Activated CD8-positive, alpha-beta T cell treated with anti-CD3 and anti-CD28 coated beads, Interleukin-2, amount 10 ng/mL, durations not matched to agents 7 days and 5 days (primary cell): ENCODE data around the gene TPK1. TPM values are rescaled to one million over a fixed set of nuclear protein-coding genes. Genes with fewer than 3 reads are reported as not detected.

Experiments
- ATAC-seq: fragments of 150-1000 bp; cut with Tn5 transposase; one replicate; pipeline ENCODE4 v1.10.0; 2021; ENCODE audit warnings: moderate library complexity
- CTCF ChIA-PET: fragments of 350-600 bp; sonication (Branson Sonifier 250); formaldehyde crosslinking; loops from one replicate; lab custom pipeline; 2021; ENCODE audit warnings: antibody characterized with exemption; lab: Charles Lee
- POLR2A ChIA-PET: fragments of 350-600 bp; sonication (Branson Sonifier 250); formaldehyde crosslinking; loops from one replicate; lab custom pipeline; 2021; ENCODE audit warnings: antibody characterized with exemption; lab: Charles Lee
- DNase-seq: peaks from one replicate; pipeline ENCODE4 v3.0.0-alpha.2; 2020
- H3K27ac Mint-ChIP-seq: one replicate; pipeline ENCODE4 v1.8.0; 2021; ENCODE audit warnings: mild to moderate bottlenecking, mixed read lengths
- H3K27me3 Mint-ChIP-seq: one replicate; pipeline ENCODE4 v1.8.0; 2021; ENCODE audit warnings: low read depth, mixed read lengths
- H3K36me3 Mint-ChIP-seq: one replicate; pipeline ENCODE4 v1.8.0; 2021; ENCODE audit warnings: low read depth, mixed read lengths
- H3K4me1 Mint-ChIP-seq: one replicate; pipeline ENCODE4 v1.8.0; 2021; ENCODE audit warnings: low read depth, mixed read lengths
- H3K4me3 Mint-ChIP-seq: one replicate; pipeline ENCODE4 v1.8.0; 2021; ENCODE audit warnings: mild to moderate bottlenecking, mixed read lengths
- H3K9me3 Mint-ChIP-seq: one replicate; pipeline ENCODE4 v1.8.0; 2022; ENCODE audit warnings: mixed read lengths; ENCODE audit not compliant: insufficient read depth
- total RNA-seq, 2 experiments: library from RNA; stranded (reverse); gene quantifications; one replicate each; pipeline ENCODE4 v1.2.3, GENCODE V29; 2021

TPK1 gene
- total RNA-seq, 2 experiments from 2014 or later: 10.2 to 10.7 TPM

GRCh38 chr7:144548556-144548955, 287.3 kb downstream of the TPK1 start:
- no peaks in the 10 kb centered on the region for H3K9me3 Mint-ChIP-seq
- CTCF ChIA-PET: no interaction called here
- H3K27me3 Mint-ChIP-seq: no peaks in the 10 kb centered on the region
- POLR2A ChIA-PET: no interaction called here
- H3K27ac Mint-ChIP-seq: no peak overlapping the region
- ATAC-seq (no peak), DNase-seq (no peak)
- H3K4me3 Mint-ChIP-seq: no peak overlapping the region
- no peaks in the 10 kb centered on the region for H3K4me1 Mint-ChIP-seq
- no peaks in the 10 kb centered on the region for H3K36me3 Mint-ChIP-seq

DNA sequence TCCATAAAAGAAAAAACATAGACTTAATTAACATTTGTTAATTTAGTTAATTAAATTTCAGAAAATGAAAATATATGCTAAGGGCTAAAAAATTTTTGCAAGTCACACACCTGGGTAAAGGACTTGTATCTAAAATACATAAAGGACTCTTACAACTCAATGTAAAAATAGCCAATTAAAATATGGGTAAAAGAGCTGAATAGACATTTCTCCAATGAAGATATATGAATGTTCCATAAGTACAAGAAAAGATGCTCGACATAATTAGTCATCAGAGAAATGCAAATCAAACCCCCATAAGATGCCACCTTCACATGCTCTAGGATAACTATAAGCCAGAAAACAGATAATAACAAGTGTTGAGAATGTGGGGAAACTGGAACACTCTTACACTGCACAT, 288.0 kb downstream of the TPK1 start:
- H3K9me3 Mint-ChIP-seq: no peaks in the 10 kb centered on the region
- H3K27me3 Mint-ChIP-seq: no peaks in the 10 kb centered on the region
- DNase-seq: no peak
- H3K27ac Mint-ChIP-seq: no peak overlapping the region
- CTCF ChIA-PET: no interaction called here
- POLR2A ChIA-PET: no interaction called here
- no peak for ATAC-seq
- no peaks in the 10 kb centered on the region for H3K4me1 Mint-ChIP-seq
- no peaks in the 10 kb centered on the region for H3K36me3 Mint-ChIP-seq
- no peak overlapping the region for H3K4me3 Mint-ChIP-seq

DNA sequence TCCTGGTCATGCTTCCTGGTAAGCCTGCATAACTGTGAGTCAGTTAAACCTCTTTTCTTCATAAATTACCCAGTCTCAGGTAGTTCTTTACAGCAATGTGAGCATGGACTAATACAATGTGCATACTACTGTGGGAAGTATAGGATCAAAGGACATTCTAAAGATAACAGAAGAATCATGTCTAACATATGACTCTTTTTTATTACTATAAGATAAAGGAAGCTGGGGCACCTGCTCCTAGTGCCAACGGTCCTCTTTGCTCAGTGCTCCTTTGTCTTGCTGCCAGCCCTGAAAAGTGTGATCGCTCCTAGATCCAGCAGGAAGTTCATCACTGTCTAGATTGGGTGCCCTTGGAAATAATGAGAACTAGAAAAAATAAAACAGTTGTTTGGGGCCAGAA, 289.1 kb downstream of the TPK1 start:
- ChIA-PET POLR2A (no interaction called here), CTCF (no interaction called here)
- H3K9me3 Mint-ChIP-seq: no peaks in the 10 kb centered on the region
- H3K4me3 Mint-ChIP-seq: no peak overlapping the region
- no peaks in the 10 kb centered on the region for H3K27me3 Mint-ChIP-seq
- H3K4me1 Mint-ChIP-seq: no peaks in the 10 kb centered on the region
- H3K36me3 Mint-ChIP-seq: no peaks in the 10 kb centered on the region
- no peak overlapping the region for H3K27ac Mint-ChIP-seq
- no peak for ATAC-seq
- DNase-seq: no peak

GRCh38 chr7:144545330-144545729, 290.5 kb downstream of the TPK1 start:
- Mint-ChIP-seq H3K4me3 (no peak overlapping the region), H3K27me3 (no peaks in the 10 kb centered on the region), H3K9me3 (no peaks in the 10 kb centered on the region), H3K36me3 (no peaks in the 10 kb centered on the region), H3K27ac (no peak overlapping the region), H3K4me1 (no peaks in the 10 kb centered on the region)
- no peak for DNase-seq
- POLR2A ChIA-PET: no interaction called here
- CTCF ChIA-PET: no interaction called here
- no peak for ATAC-seq

- ATAC-seq: no peak
- H3K4me3 Mint-ChIP-seq: no peak overlapping the region
- H3K27me3 Mint-ChIP-seq: no peaks in the 10 kb centered on the region
- no peak for DNase-seq
- no peak overlapping the region for H3K27ac Mint-ChIP-seq
- POLR2A ChIA-PET: no interaction called here
- H3K36me3 Mint-ChIP-seq: no peaks in the 10 kb centered on the region
- CTCF ChIA-PET: no interaction called here
- H3K9me3 Mint-ChIP-seq: peaks cover 7% of the 10 kb centered on the region
- H3K4me1 Mint-ChIP-seq: no peaks in the 10 kb centered on the region
Measured at GRCh38 chr7:144534655-144535395, 301.0 kb downstream of the TPK1 start.

- Mint-ChIP-seq H3K9me3 (peaks cover 7% of the 10 kb centered on the region), H3K36me3 (no peaks in the 10 kb centered on the region), H3K27me3 (no peaks in the 10 kb centered on the region), H3K4me1 (no peaks in the 10 kb centered on the region), H3K27ac (no peak overlapping the region), H3K4me3 (no peak overlapping the region)
- ATAC-seq: no peak
- ChIA-PET CTCF (no interaction called here), POLR2A (no interaction called here)
- DNase-seq: no peak
Measured at GRCh38 chr7:144534196-144534595, 301.7 kb downstream of the TPK1 start.

- Mint-ChIP-seq H3K4me3 (no peak overlapping the region), H3K9me3 (peaks cover 7% of the 10 kb centered on the region), H3K27me3 (no peaks in the 10 kb centered on the region), H3K4me1 (no peaks in the 10 kb centered on the region), H3K36me3 (no peaks in the 10 kb centered on the region), H3K27ac (no peak overlapping the region)
- no peak for DNase-seq
- ChIA-PET POLR2A (no interaction called here), CTCF (no interaction called here)
- ATAC-seq: no peak
Measured at GRCh38 chr7:144531181-144531580, 304.7 kb downstream of the TPK1 start.

DNA sequence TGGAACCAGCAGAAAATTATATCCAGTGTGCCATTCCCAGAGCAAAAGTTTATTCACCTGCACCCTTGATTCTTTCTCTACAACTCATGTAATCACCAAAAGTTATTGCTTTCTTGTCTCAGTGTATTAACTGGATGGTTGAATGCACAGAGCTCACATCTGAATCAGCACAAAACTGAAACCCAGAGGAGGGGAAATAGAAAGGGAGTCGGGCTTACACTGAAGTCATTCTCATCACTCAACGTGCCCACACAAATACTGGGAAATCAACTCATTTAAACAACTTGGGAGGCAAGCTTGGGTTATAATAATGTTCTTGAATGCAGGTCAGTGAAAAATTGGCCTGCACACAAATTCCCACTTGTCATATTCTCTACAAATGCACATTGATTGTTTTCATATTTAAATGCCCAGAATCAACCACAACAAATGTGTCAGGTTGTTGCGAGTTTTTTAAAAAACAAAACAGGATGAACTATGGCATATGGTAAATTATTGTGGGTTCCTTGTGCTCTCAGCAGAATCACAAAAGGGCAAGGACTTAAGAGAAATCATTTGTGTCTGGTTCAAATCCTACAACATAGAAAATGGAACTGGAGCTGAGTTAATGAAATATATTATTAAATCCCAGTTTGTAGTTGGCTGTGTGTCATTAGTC, 306.5 kb downstream of the TPK1 start:
- Mint-ChIP-seq H3K9me3 (no peaks in the 10 kb centered on the region), H3K27ac (no peak overlapping the region), H3K27me3 (no peaks in the 10 kb centered on the region), H3K4me1 (no peaks in the 10 kb centered on the region), H3K4me3 (no peak overlapping the region), H3K36me3 (no peaks in the 10 kb centered on the region)
- ATAC-seq (no peak), DNase-seq (no peak)
- ChIA-PET CTCF (no interaction called here), POLR2A (no interaction called here)

- DNase-seq (no peak), ATAC-seq (no peak)
- H3K4me3 Mint-ChIP-seq: no peak overlapping the region
- no peaks in the 10 kb centered on the region for H3K27me3 Mint-ChIP-seq
- H3K4me1 Mint-ChIP-seq: no peaks in the 10 kb centered on the region
- CTCF ChIA-PET: no interaction called here
- POLR2A ChIA-PET: no interaction called here
- no peaks in the 10 kb centered on the region for H3K9me3 Mint-ChIP-seq
- no peak overlapping the region for H3K27ac Mint-ChIP-seq
- no peaks in the 10 kb centered on the region for H3K36me3 Mint-ChIP-seq
Measured at GRCh38 chr7:144528536-144529045, 307.3 kb downstream of the TPK1 start.

DNA sequence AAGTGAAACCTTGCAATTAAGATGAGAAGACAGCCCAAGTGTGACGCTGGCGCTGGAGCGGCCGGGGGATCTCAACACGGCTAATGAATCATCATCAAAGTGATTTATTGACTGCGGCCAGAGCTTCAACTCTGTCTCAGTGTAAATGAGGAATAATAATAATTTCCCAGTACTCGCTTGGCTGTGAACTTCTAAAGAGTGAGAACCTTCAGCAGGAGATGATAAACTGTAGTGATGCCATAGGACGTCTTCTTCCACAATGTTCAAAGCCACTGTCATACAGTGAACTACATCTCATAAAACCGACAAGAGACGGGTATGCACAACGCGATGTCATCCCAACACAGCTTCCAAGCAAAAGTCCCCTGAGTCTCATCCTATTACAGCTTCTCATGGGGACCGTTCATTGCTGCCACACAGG, 308.8 kb downstream of the TPK1 start:
- Mint-ChIP-seq H3K9me3 (no peaks in the 10 kb centered on the region), H3K4me3 (no peak overlapping the region), H3K27ac (no peak overlapping the region), H3K27me3 (no peaks in the 10 kb centered on the region), H3K36me3 (no peaks in the 10 kb centered on the region), H3K4me1 (no peaks in the 10 kb centered on the region)
- ChIA-PET CTCF (no interaction called here), POLR2A (no interaction called here)
- ATAC-seq (no peak), DNase-seq (no peak)

DNA sequence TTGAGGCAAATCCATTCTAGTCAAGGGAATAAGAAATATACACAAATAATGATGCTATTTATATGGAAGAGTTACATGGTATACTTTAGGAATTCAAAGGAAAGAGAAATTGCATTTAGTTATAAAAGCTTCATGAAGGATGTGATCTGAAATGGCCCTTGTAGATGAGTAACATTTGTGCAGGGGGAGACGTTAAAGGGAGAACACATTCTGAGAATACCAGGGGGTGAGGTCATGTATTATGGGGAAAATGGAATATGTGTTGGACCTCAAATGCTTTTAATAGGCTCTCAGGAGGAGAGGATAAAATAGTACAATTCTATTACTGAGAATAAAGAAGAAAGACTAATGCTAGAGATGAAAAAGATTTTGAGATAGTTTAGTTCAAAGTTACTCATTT, 309.9 kb downstream of the TPK1 start:
- H3K36me3 Mint-ChIP-seq: no peaks in the 10 kb centered on the region
- DNase-seq (no peak), ATAC-seq (no peak)
- no peaks in the 10 kb centered on the region for H3K9me3 Mint-ChIP-seq
- H3K4me3 Mint-ChIP-seq: no peak overlapping the region
- no peaks in the 10 kb centered on the region for H3K4me1 Mint-ChIP-seq
- ChIA-PET POLR2A (no interaction called here), CTCF (no interaction called here)
- H3K27ac Mint-ChIP-seq: no peak overlapping the region
- no peaks in the 10 kb centered on the region for H3K27me3 Mint-ChIP-seq

GRCh38 chr7:144524271-144524670, 311.6 kb downstream of the TPK1 start:
- H3K9me3 Mint-ChIP-seq: no peaks in the 10 kb centered on the region

More at GRCh38 chr7:144524271-144524670, 311.6 kb downstream of the TPK1 start:
- Mint-ChIP-seq H3K4me1 (no peaks in the 10 kb centered on the region), H3K27me3 (no peaks in the 10 kb centered on the region), H3K27ac (no peak overlapping the region), H3K36me3 (no peaks in the 10 kb centered on the region), H3K4me3 (no peak overlapping the region)
- POLR2A ChIA-PET: no interaction called here
- ATAC-seq (no peak), DNase-seq (no peak)
- CTCF ChIA-PET: no interaction called here
